ENCODE measurements around the gene ZSCAN29.

- TF ChIP-seq POLR2A (IDR thresholded peaks at IDR 0.05) (peak in 1 of 2 donors; percentile 45), CTCF (IDR thresholded peaks at IDR 0.05) (peak; percentile 5 to 53 (median 38))
Measured at GRCh38 chr15:43370975-43371974, at the start of gene ZSCAN29, which contains the start of gene TUBGCP4.
